ENCODE measurements around the gene MAGI2.

DNA sequence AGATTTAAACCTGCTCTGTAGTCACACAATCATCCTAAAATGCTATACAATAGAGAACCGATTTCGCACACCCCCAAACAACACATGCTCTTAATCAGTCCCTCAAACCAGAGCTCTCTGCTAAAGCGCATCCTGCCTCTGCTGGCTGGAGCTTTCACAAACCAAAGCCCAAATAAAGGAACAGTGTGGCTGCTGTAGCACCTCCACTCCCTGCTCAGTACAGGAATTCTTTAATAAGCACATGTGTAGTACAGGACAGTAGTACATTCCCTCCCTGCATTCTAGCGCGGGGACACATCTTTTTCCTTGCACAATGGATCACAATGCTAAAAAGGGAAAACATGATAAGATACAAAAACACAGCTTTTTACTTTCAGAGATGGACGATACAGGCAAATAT is 684.6 kb downstream of the MAGI2 start:
- TF ChIP-seq, protein P1, sequence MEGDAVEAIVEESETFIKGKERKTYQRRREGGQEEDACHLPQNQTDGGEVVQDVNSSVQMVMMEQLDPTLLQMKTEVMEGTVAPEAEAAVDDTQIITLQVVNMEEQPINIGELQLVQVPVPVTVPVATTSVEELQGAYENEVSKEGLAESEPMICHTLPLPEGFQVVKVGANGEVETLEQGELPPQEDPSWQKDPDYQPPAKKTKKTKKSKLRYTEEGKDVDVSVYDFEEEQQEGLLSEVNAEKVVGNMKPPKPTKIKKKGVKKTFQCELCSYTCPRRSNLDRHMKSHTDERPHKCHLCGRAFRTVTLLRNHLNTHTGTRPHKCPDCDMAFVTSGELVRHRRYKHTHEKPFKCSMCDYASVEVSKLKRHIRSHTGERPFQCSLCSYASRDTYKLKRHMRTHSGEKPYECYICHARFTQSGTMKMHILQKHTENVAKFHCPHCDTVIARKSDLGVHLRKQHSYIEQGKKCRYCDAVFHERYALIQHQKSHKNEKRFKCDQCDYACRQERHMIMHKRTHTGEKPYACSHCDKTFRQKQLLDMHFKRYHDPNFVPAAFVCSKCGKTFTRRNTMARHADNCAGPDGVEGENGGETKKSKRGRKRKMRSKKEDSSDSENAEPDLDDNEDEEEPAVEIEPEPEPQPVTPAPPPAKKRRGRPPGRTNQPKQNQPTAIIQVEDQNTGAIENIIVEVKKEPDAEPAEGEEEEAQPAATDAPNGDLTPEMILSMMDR (conservative IDR thresholded peaks at IDR 0.05; ENCODE audit: low read length): no peak
- no peak for TF ChIP-seq EZH2phosphoT487 (IDR thresholded peaks at IDR 0.05; ENCODE audit: borderline replicate concordance, low read depth, low read length)
